Thymus (tissue), 11 donors: ENCODE results near the gene DIPK1A. TPM values are rescaled to one million over a fixed set of nuclear protein-coding genes. Genes with fewer than 3 reads are reported as not detected.
A peak's percentile ranks its signal among the peaks of the same experiment; 100 is the strongest.
"Not testable (repeated sequence)": the region's sequence is repeated elsewhere in the genome, so short reads cannot be mapped to it uniquely, and the experiment has no call there.

Experiments used
- DNase-seq, 9 donors: peaks; one replicate each; pipeline ENCODE4 v3.0.0-alpha.2; 2013; ENCODE audit warnings: low spot score in 9 of 9, low read depth in 6 of 9, missing footprints in 1 of 9
- H3K27ac ChIP-seq, 2 donors: one replicate each; pipeline ENCODE4 v1.5.1; 2013; ENCODE audit warnings: control low read depth in 1 of 2, low read depth in 1 of 2, low read length in 1 of 2, mild to moderate bottlenecking in 1 of 2, moderate library complexity in 1 of 2
- H3K27me3 ChIP-seq, 2 donors: one replicate each; pipeline ENCODE4 v1.5.1; 2013; ENCODE audit warnings: low read length in 1 of 2; ENCODE audit not compliant: control insufficient read depth in 2 of 2, insufficient read depth in 1 of 2
- H3K36me3 ChIP-seq, 2 donors: one replicate each; pipeline ENCODE4 v1.5.1; 2013; ENCODE audit warnings: low read length in 1 of 2, mild to moderate bottlenecking in 1 of 2, moderate library complexity in 1 of 2; ENCODE audit not compliant: control insufficient read depth in 2 of 2, insufficient read depth in 2 of 2
- H3K4me1 ChIP-seq, 2 donors: one replicate each; pipeline ENCODE4 v1.5.1; 2013; ENCODE audit warnings: low read length in 2 of 2; ENCODE audit not compliant: control insufficient read depth in 2 of 2, insufficient read depth in 2 of 2
- H3K4me3 ChIP-seq, 2 donors: one replicate each; pipeline ENCODE4 v1.5.1; 2013; ENCODE audit warnings: low read length in 2 of 2, control low read depth in 1 of 2, mild to moderate bottlenecking in 1 of 2
- H3K9me3 ChIP-seq, 2 donors: one replicate each; pipeline ENCODE4 v1.5.1; 2013; ENCODE audit warnings: low read length in 1 of 2, mild to moderate bottlenecking in 1 of 2; ENCODE audit not compliant: control insufficient read depth in 2 of 2, insufficient read depth in 1 of 2
- WGBS: extraction: QIAGEN DNeasy Blood & Tissue Kit; methylation state at CpG from one replicate; pipeline ENCODE4 v1.1.7; 2013; 5-methylcytosine and 5-hydroxymethylcytosine counted together
- polyA plus RNA-seq: library from polyadenylated mRNA; stranded (reverse); fragments of 200-250 nt; gene quantifications from one replicate; pipeline ENCODE4 v1.2.3, GENCODE V29; 2013
- total RNA-seq: library from RNA; stranded (reverse); fragments of 120-200 nt; gene quantifications from one replicate; pipeline ENCODE4 v1.2.4, GENCODE V29; 2013
- donor health status: healthy.

Gene DIPK1A
- total and polyA plus RNA-seq, 2 donors = 11.9 to 13.1 TPM

DNA sequence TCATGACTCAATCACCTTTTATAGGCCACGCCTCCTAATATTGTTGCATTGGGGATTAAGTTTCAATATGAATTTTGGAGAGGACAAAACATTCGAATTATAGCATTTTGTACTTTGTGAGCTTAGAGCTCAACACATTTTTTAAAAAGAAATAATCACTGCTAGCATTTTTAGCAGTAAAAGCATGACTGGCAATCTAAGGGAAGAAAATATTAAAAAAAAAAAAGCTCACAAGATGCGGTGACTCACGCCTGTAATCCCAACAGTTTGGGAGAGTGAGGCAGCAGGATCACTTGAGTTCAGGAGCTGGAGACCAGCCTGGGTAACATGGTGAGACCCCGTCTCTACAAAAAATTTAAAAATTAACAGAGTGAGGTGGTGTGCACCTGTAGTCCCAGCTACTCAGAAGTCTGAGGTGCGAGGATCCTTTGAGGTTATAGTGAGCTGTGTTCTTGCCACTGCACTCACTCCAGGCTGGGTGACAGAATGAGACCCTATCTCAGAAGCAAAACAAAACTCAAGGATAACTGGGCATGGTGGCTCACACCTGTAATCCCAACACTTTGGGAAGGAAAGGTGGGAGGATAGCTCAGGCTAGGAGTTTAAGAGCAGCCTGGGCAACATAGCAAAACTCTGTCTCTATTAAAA, 28.8 kb upstream of the DIPK1A start:
- H3K27ac ChIP-seq = peak overlapping the region in 1 of 2 donors; percentile 15
- peak in 1 of 9 donors; percentile 53 for DNase-seq
- H3K9me3 ChIP-seq = no peaks in the 10 kb centered on the region
- no peak overlapping the region for H3K4me3 ChIP-seq
- H3K36me3 ChIP-seq = no peaks in the 10 kb centered on the region
- 92% methylated on average over 6 of the region's 6 CpGs for WGBS
- no peaks in the 10 kb centered on the region for H3K27me3 ChIP-seq
- peaks cover 12 to 19% of the 10 kb centered on the region in 2 donors for H3K4me1 ChIP-seq

- H3K36me3 ChIP-seq = no peaks in the 10 kb centered on the region
- H3K4me3 ChIP-seq = no peak overlapping the region
- 71% methylated on average over 2 of the region's 2 CpGs for WGBS
- H3K9me3 ChIP-seq = no peaks in the 10 kb centered on the region
- peaks cover 12 to 19% of the 10 kb centered on the region in 2 donors for H3K4me1 ChIP-seq
- H3K27me3 ChIP-seq = no peaks in the 10 kb centered on the region
- no peak for DNase-seq
- H3K27ac ChIP-seq = no peak overlapping the region
Observed at GRCh38 chr1:92989253-92989652, 28.0 kb upstream of the DIPK1A start.

- Histone ChIP-seq H3K27me3 (no peaks in the 10 kb centered on the region), H3K36me3 (no peaks in the 10 kb centered on the region), H3K4me1 (peaks cover 12 to 19% of the 10 kb centered on the region in 2 donors), H3K4me3 (no peak overlapping the region), H3K27ac (no peak overlapping the region), H3K9me3 (peaks cover 1 to 4% of the 10 kb centered on the region in 2 donors)
- no peak for DNase-seq
Observed at GRCh38 chr1:92987462-92987861, 26.2 kb upstream of the DIPK1A start.

DNA sequence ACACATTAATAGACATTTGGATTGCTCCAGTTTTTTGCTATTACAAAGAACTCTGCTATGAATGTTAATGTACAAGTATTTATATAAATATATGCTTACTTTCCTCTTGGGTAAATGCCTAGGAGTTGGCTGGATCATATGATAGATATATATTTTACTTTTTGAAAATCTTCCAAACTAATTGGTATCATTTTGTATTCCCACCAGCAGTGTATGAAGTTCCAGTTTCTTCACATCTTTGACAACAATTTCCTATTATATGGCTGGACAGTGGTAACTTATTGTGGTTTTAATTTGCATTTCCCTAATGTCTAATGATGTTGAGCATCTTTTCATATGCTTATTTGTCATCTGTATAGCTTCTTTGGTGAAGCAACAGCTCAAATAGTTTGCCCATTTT, 23.8 kb upstream of the DIPK1A start:
- Histone ChIP-seq H3K4me3 (no peak overlapping the region), H3K9me3 (peaks cover 3 to 10% of the 10 kb centered on the region in 2 donors), H3K36me3 (no peaks in the 10 kb centered on the region), H3K27me3 (no peaks in the 10 kb centered on the region), H3K4me1 (peaks cover 3 to 19% of the 10 kb centered on the region in 2 donors), H3K27ac (no peak overlapping the region)
- DNase-seq = no peak

DNA sequence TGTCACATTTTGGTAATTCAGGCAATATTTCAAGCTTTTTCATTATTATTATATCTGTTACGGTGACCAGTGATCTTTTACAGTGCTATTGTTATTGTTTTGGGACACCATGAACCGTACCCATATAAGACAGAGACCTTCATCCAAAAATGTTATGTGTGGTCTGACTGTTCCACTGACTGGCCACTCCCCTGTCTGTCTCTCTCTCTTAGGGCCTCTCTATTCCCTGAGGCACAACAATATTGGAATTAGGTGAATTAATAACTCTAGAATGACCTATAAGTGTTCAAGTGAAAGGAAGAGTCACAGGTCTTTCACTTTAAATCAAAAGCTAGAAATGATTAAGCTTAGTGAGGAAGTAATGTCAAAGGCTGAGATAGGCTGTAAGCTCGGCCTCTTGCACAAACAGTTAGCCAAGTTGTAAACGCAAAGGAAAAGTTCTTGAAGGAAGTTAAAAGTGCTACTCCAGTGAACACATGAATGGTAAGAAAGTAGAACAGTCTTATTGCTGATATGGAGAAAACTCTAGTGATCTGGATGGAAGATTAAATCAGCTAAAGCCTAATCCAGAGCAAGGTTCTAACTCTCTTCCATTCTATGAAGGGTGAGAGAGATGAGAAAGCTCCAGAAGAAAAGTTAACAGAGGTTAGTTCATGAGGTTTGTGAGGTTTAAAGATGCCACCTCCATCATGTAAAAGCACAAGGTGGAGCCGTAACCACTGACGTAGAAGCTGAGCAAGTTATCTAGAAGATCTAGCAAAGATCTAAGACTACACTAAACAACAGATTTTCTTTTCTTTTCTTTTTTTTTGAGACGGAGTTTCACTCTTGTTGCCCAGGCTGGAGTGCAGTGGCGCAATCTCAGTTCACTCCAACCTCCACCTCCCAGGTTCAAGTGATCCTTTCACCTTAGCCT, 19.7 kb upstream of the DIPK1A start:
- H3K27me3 ChIP-seq = no peaks in the 10 kb centered on the region
- peaks cover 2 to 22% of the 10 kb centered on the region in 2 donors for H3K4me1 ChIP-seq
- H3K9me3 ChIP-seq = peaks cover 3 to 10% of the 10 kb centered on the region in 2 donors
- H3K36me3 ChIP-seq = no peaks in the 10 kb centered on the region
- 49% methylated on average over 8 of the region's 8 CpGs for WGBS
- peak overlapping the region; percentile 75 to 84 for H3K27ac ChIP-seq
- DNase-seq = peak in 8 of 9 donors; percentile 38 to 89 (median 70)
- H3K4me3 ChIP-seq = no peak overlapping the region

GRCh38 chr1:92975551-92976232, 14.4 kb upstream of the DIPK1A start:
- H3K4me3 ChIP-seq = no peak overlapping the region
- 67% methylated on average over 7 of the region's 7 CpGs for WGBS
- H3K9me3 ChIP-seq = no peaks in the 10 kb centered on the region
- no peak for DNase-seq
- no peak overlapping the region for H3K27ac ChIP-seq
- H3K36me3 ChIP-seq = no peaks in the 10 kb centered on the region
- H3K27me3 ChIP-seq = no peaks in the 10 kb centered on the region
- peaks cover 7 to 22% of the 10 kb centered on the region in 2 donors for H3K4me1 ChIP-seq

GRCh38 chr1:92974112-92974511, 12.8 kb upstream of the DIPK1A start:
- 96% methylated on average over 5 of the region's 5 CpGs for WGBS
- not testable (repeated sequence) for H3K36me3 ChIP-seq, H3K9me3 ChIP-seq, H3K4me3 ChIP-seq, DNase-seq, H3K27me3 ChIP-seq, H3K27ac ChIP-seq
- H3K4me1 ChIP-seq = peaks cover 5 to 16% of the 10 kb centered on the region in 2 donors

- no peak for DNase-seq
Observed at GRCh38 chr1:92973203-92973897, 12.1 kb upstream of the DIPK1A start.

More at GRCh38 chr1:92973203-92973897, 12.1 kb upstream of the DIPK1A start:
- no peaks in the 10 kb centered on the region for H3K9me3 ChIP-seq
- H3K27ac ChIP-seq = no peak overlapping the region
- no peaks in the 10 kb centered on the region for H3K36me3 ChIP-seq
- no peaks in the 10 kb centered on the region for H3K27me3 ChIP-seq
- no peak overlapping the region for H3K4me3 ChIP-seq
- 77% methylated on average over 6 of the region's 6 CpGs for WGBS
- H3K4me1 ChIP-seq = peaks cover 5 to 12% of the 10 kb centered on the region in 2 donors
